K562 (cell line): ENCODE results near the gene TCF4. TPM values are rescaled to one million over a fixed set of nuclear protein-coding genes. Genes with fewer than 3 reads are reported as not detected.

Experiments used
- ATAC-seq: fragments of 200-7000 bp; cut with Tn5 transposase; 3 replicates; pipeline ENCODE4 v1.9.1; 2020; ENCODE audit warnings: moderate library complexity
- BruUV-seq: library from RNA; stranded (reverse); fragments of 400-500 nt; replicated peaks from 2 replicates; lab custom pipeline; 2021; lab: Mats Ljungman, UMichigan
- CTCF ChIA-PET: fragments of 300-600 bp; formaldehyde crosslinking; extraction: SDS; loops from one replicate; lab custom pipeline; 2021; ENCODE audit warnings: low intra/inter-chr PET ratio; lab: Yijun Ruan, JAX
- POLR2A ChIA-PET: fragments of 300-600, 350-650 bp; sonication (Branson Sonifier 250); formaldehyde crosslinking; extraction: SDS; loops from one replicate; lab custom pipeline; 2021; ENCODE audit warnings: antibody characterized with exemption, inconsistent platforms; lab: Yijun Ruan, JAX
- DNase-seq, 4 experiments: peaks; one replicate each; pipeline versions ENCODE4 v3.0.0 to v3.0.0-alpha.2; 2011 to 2018; ENCODE audit warnings: low spot score in 3 of 4, mixed read lengths in 3 of 4; ENCODE audit errors: extremely low read depth in 1 of 4
- FAIRE-seq: peaks from 2 replicates; lab custom pipeline; 2011; peaks lifted over from hg19 to GRCh38; lab: Jason Lieb, UNC
- H2AFZ ChIP-seq: 2 replicates; pipeline ENCODE4 v1.6.0; 2011; ENCODE audit warnings: low read depth, low read length, control low read depth, inconsistent platforms
- H3K27ac ChIP-seq: fragments of 200-600 bp; 3 replicates; pipeline ENCODE4 v1.8.0; 2011; ENCODE audit warnings: low read depth, mild to moderate bottlenecking, control low read depth, inconsistent platforms, low read length, moderate library complexity, mixed read lengths; ENCODE audit errors: extremely low read depth
- H3K27me3 ChIP-seq, 2 experiments: fragments of 300-600 bp in 1 of 2; 2 replicates in 1 of 2; 3 replicates in 1 of 2; pipeline versions ENCODE4 v1.6.0 to v1.8.0; 2011; ENCODE audit warnings: inconsistent platforms in 2 of 2, low read length in 2 of 2, mild to moderate bottlenecking in 1 of 2, mixed read lengths in 1 of 2, moderate library complexity in 1 of 2; ENCODE audit not compliant: control insufficient read depth in 2 of 2, insufficient read depth in 2 of 2
- H3K36me3 ChIP-seq: fragments of 300-600 bp; 3 replicates; pipeline ENCODE4 v1.8.0; 2011; ENCODE audit warnings: mild to moderate bottlenecking, low read length, inconsistent platforms; ENCODE audit not compliant: control insufficient read depth, insufficient read depth
- H3K4me1 ChIP-seq, 2 experiments: fragments of 200-600 bp in 1 of 2; replicated peaks in 1 of 2; 2 replicates in 1 of 2; 3 replicates in 1 of 2; pipeline versions ENCODE4 v1.5.1 to v1.8.0; 2011; ENCODE audit warnings: inconsistent platforms in 2 of 2, low read length in 2 of 2, mild to moderate bottlenecking in 1 of 2, mixed read lengths in 1 of 2, moderate library complexity in 1 of 2; ENCODE audit not compliant: control insufficient read depth in 2 of 2, insufficient read depth in 2 of 2
- H3K4me2 ChIP-seq: 2 replicates; pipeline ENCODE4 v1.6.1; 2011; ENCODE audit warnings: low read length, control low read depth, inconsistent platforms, mixed read lengths; ENCODE audit not compliant: insufficient read depth
- H3K4me3 ChIP-seq: fragments of 200-600 bp; sonication (generic), shearing (Covaris generic); 2 replicates; pipeline ENCODE4 v1.5.1; 2016; ENCODE audit warnings: control low read depth, inconsistent platforms
- H3K79me2 ChIP-seq: fragments of 200-600 bp; 3 replicates; pipeline ENCODE4 v1.8.0; 2011; ENCODE audit warnings: low read length, inconsistent platforms; ENCODE audit not compliant: control insufficient read depth, insufficient read depth
- H3K9ac ChIP-seq, 2 experiments: 2 replicates each; pipeline versions ENCODE4 v1.6.0 to v1.6.1; 2011; ENCODE audit warnings: low read depth in 2 of 2, low read length in 2 of 2, control low read depth in 1 of 2, inconsistent platforms in 1 of 2, mild to moderate bottlenecking in 1 of 2, mixed read lengths in 1 of 2; ENCODE audit not compliant: insufficient read depth in 1 of 2
- H3K9me1 ChIP-seq: one replicate; pipeline ENCODE4 v1.6.0; 2011; ENCODE audit warnings: inconsistent platforms, mild to moderate bottlenecking, low read length, moderate library complexity; ENCODE audit not compliant: control insufficient read depth, insufficient read depth
- H3K9me3 ChIP-seq: replicated peaks from 2 replicates; pipeline ENCODE4 v1.5.1; 2011; ENCODE audit warnings: low read depth, low read length, inconsistent platforms; ENCODE audit not compliant: control insufficient read depth, insufficient read depth
- H4K20me1 ChIP-seq: replicated peaks from 2 replicates; pipeline ENCODE4 v1.6.1; 2011; ENCODE audit warnings: low read length, inconsistent platforms, mixed read lengths; ENCODE audit not compliant: control insufficient read depth, insufficient read depth
- ARID1B ChIP-seq: fragments of 450-650 bp; IDR thresholded peaks from 2 replicates; pipeline ENCODE4 v1.6.1; 2016; ENCODE audit warnings: antibody characterized with exemption, mild to moderate bottlenecking, inconsistent platforms
- CTBP1 ChIP-seq: fragments of 450-650 bp; IDR thresholded peaks from 2 replicates; pipeline ENCODE4 v1.6.1; 2016; ENCODE audit warnings: borderline replicate concordance
- POLR3A ChIP-seq: IDR thresholded peaks from 2 replicates; pipeline ENCODE4 v1.6.1; 2011; ENCODE audit warnings: borderline replicate concordance, mild to moderate bottlenecking, moderate library complexity; ENCODE audit not compliant: insufficient read length, insufficient read depth; ENCODE audit errors: extremely low read depth
- TAL1 ChIP-seq: fragments of 450-650 bp; IDR thresholded peaks from 2 replicates; pipeline ENCODE4 v1.6.1; 2016; ENCODE audit warnings: mild to moderate bottlenecking
- TCF3 ChIP-seq: sonication (generic); formaldehyde crosslinking; IDR thresholded peaks from 2 replicates; pipeline ENCODE4 v1.4.0; 2020; ENCODE audit warnings: mild to moderate bottlenecking, missing genetic modification reagents
- ZNF282 ChIP-seq: sonication (generic); formaldehyde crosslinking; IDR thresholded peaks from 2 replicates; pipeline ENCODE4 v1.8.1; 2023; ENCODE audit warnings: missing genetic modification reagents
- ZNF354B ChIP-seq: fragments of 250-450 bp; sonication (Bioruptor Pico); IDR thresholded peaks from 2 replicates; pipeline ENCODE4 v1.4.0; 2020
- ZNF778 ChIP-seq: fragments of 450-650 bp; formaldehyde crosslinking; IDR thresholded peaks from 2 replicates; pipeline ENCODE4 v1.4.0; 2020; ENCODE audit warnings: mild to moderate bottlenecking, moderate library complexity
- WGBS: fragments of 100-300 bp; shearing (Covaris generic); methylation state at CpG from one replicate; pipeline ENCODE4 v1.1.6; 2016; ENCODE audit warnings: low coverage, mixed read lengths; ENCODE audit not compliant: insufficient coverage; ENCODE audit errors: missing lambda C conversion rate; 5-methylcytosine and 5-hydroxymethylcytosine counted together
- in situ Hi-C: fragments of 300-500 bp; cut with MboI; formaldehyde crosslinking; loops from 4 replicates; pipeline ENCODE4 v1.15.0; 2018; ENCODE audit warnings: inconsistent platforms, mixed read lengths
- intact Hi-C: fragments of 100-400 bp; cut with micrococcal nuclease; formaldehyde crosslinking; loops from 2 replicates; pipeline ENCODE4 v1.14.2; 2022
- polyA plus RNA-seq, 8 experiments: library from polyadenylated mRNA; depleted of rRNA in 4 of 8; stranded (reverse) in 5 of 8; unstranded in 3 of 8; fragments of >200 nt; fragmentation: Nextera tagmentation in 2 of 8; fragmentation: Illumina TruSeq in 1 of 8; extraction: Ambion mirVana in 2 of 8; extraction: Trizol in 1 of 8; gene quantifications; 2 replicates each; pipeline versions ENCODE4 v1.2.1 to v1.2.3, GENCODE V29; 2011 to 2014; ENCODE audit warnings: inconsistent platforms in 1 of 8, missing spikeins in 1 of 8
- total RNA-seq, 7 experiments: library from RNA; depleted of rRNA in 6 of 7; stranded (reverse); fragments of >200 nt in 6 of 7; fragmentation: Illumina TruSeq in 2 of 7; extraction: Trizol in 2 of 7; gene quantifications; 2 replicates each; pipeline versions ENCODE4 v1.2.1 to v1.2.3, GENCODE V29; 2011 to 2021; ENCODE audit warnings: low replicate concordance in 1 of 7
- TF ChIP-seq, protein P1 (sequence below), 2 experiments: IDR thresholded peaks in 1 of 2; conservative IDR thresholded peaks in 1 of 2; 2 replicates each; pipeline ENCODE4 v1.6.1; 2016; ENCODE audit warnings: low read depth in 2 of 2, mild to moderate bottlenecking in 1 of 2, missing compliant biosample characterization in 1 of 2, missing genetic modification characterization in 1 of 2, moderate library complexity in 1 of 2
- TF ChIP-seq, protein P2 (sequence below): sonication (generic); formaldehyde crosslinking; IDR thresholded peaks from 2 replicates; pipeline ENCODE4 v1.8.0; 2023; ENCODE audit warnings: mild to moderate bottlenecking, missing genetic modification reagents
- TF ChIP-seq, protein P3 (sequence below): sonication (generic); formaldehyde crosslinking; IDR thresholded peaks from 2 replicates; pipeline ENCODE4 v1.5.0; 2020; ENCODE audit warnings: missing genetic modification reagents
- TF ChIP-seq, protein P4 (sequence below), 2 experiments: fragments of 450-650 bp in 1 of 2; sonication (generic) in 1 of 2; formaldehyde crosslinking; conservative IDR thresholded peaks; 2 replicates each; pipeline versions ENCODE4 v1.4.0 to v1.8.1; 2020 to 2022; ENCODE audit warnings: mild to moderate bottlenecking in 1 of 2, missing genetic modification reagents in 1 of 2

TCF4 gene
- total and polyA plus RNA-seq, 9 of the 15 experiments (the other 6 are each of a cell fraction or from before 2014, with no cell fraction given): 4.8 to 24.7 (median 15.2) TPM

DNA sequence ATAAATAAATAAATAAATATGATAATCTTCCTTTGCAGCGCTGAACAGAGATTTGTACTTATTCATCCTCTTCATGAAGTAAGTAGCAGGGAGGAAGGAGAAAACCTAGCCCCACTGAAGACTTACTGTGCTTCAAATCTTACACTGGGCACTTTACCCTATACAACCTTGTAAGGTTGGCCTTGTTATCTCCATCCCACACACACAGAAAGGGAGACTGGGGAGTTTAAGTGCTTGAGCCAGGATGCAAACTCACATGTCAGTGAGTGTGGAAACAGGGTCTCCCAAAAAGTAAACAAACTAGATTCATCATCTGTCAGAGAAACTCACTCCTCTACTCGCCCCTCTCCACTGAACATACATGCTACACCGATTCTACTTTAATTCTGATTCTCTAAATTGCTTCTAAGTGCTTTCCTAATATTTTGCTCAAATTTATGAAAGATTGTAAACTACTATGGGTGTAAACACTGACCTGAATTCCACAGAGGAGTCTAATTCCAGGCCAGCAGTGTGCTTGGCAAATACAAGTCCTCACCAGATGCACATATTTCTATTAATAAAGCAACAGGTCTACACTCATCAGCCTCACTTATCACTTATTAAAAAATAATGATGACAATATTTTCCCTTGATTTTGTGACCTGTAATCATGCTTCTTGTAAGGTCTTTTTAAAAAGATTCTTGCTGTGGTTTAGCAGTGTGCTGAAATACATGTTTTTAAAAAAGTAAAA, 155.5 kb downstream of the TCF4 start:
- 47% methylated on average over 3 of the region's 3 CpGs for WGBS
- no peak overlapping the region for H3K27ac ChIP-seq
- DNase-seq (peak in 2 of 4 experiments; percentile 28 to 35), FAIRE-seq (peak; percentile 73), ATAC-seq (peak; percentile 63)
- H3K4me1 ChIP-seq: peaks cover 0 to 12% of the 10 kb centered on the region in 2 experiments; a peak in 2 of 5 replicates
- no peaks in the 10 kb centered on the region for H3K9me3 ChIP-seq
- no peaks in the 10 kb centered on the region for H3K27me3 ChIP-seq
- ChIA-PET POLR2A (no interaction called here), CTCF (no interaction called here)
- H3K9ac ChIP-seq: no peak overlapping the region
- in situ Hi-C loops: no loop called here
- H2AFZ ChIP-seq: no peak overlapping the region
- no peaks in the 10 kb centered on the region for H3K9me1 ChIP-seq
- H4K20me1 ChIP-seq: no peaks in the 10 kb centered on the region
- intact Hi-C loops: no loop called here
- no peak overlapping the region; the same call in 1 of the 2 replicates for H3K4me2 ChIP-seq
- no TSS peak for BruUV-seq
- no peaks in the 10 kb centered on the region for H3K79me2 ChIP-seq
- H3K4me3 ChIP-seq: no peak overlapping the region
- H3K36me3 ChIP-seq: no peaks in the 10 kb centered on the region
- no peak for TF ChIP-seq ZNF282 (CRISPR knock-in tag)
- peak; percentile 35; the same call in 1 of the 2 replicates for TF ChIP-seq TCF3 (CRISPR knock-in tag)
- TF ChIP-seq, protein P1, sequence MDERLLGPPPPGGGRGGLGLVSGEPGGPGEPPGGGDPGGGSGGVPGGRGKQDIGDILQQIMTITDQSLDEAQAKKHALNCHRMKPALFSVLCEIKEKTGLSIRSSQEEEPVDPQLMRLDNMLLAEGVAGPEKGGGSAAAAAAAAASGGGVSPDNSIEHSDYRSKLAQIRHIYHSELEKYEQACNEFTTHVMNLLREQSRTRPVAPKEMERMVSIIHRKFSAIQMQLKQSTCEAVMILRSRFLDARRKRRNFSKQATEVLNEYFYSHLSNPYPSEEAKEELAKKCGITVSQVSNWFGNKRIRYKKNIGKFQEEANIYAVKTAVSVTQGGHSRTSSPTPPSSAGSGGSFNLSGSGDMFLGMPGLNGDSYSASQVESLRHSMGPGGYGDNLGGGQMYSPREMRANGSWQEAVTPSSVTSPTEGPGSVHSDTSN (CRISPR knock-in tag; IDR thresholded peaks at IDR 0.05; ENCODE audit: low read depth): no peak
- TF ChIP-seq, protein P1 (tag; conservative IDR thresholded peaks at IDR 0.05; ENCODE audit: low read depth): no peak
- peak; percentile 50; the same call in 1 of the 2 replicates for TF ChIP-seq ARID1B
- no peak for TF ChIP-seq ZNF778 (CRISPR knock-in tag)
- TF ChIP-seq, protein P2, sequence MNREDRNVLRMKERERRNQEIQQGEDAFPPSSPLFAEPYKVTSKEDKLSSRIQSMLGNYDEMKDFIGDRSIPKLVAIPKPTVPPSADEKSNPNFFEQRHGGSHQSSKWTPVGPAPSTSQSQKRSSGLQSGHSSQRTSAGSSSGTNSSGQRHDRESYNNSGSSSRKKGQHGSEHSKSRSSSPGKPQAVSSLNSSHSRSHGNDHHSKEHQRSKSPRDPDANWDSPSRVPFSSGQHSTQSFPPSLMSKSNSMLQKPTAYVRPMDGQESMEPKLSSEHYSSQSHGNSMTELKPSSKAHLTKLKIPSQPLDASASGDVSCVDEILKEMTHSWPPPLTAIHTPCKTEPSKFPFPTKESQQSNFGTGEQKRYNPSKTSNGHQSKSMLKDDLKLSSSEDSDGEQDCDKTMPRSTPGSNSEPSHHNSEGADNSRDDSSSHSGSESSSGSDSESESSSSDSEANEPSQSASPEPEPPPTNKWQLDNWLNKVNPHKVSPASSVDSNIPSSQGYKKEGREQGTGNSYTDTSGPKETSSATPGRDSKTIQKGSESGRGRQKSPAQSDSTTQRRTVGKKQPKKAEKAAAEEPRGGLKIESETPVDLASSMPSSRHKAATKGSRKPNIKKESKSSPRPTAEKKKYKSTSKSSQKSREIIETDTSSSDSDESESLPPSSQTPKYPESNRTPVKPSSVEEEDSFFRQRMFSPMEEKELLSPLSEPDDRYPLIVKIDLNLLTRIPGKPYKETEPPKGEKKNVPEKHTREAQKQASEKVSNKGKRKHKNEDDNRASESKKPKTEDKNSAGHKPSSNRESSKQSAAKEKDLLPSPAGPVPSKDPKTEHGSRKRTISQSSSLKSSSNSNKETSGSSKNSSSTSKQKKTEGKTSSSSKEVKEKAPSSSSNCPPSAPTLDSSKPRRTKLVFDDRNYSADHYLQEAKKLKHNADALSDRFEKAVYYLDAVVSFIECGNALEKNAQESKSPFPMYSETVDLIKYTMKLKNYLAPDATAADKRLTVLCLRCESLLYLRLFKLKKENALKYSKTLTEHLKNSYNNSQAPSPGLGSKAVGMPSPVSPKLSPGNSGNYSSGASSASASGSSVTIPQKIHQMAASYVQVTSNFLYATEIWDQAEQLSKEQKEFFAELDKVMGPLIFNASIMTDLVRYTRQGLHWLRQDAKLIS (CRISPR knock-in tag): no peak
- TF ChIP-seq TAL1: peak; percentile 34; the same call in 1 of the 2 replicates
- 0 out of 2 replicates have a peak, but pooled peaks have one; percentile 17 for TF ChIP-seq CTBP1
- no peak for TF ChIP-seq ZNF354B
- TF ChIP-seq, protein P3, sequence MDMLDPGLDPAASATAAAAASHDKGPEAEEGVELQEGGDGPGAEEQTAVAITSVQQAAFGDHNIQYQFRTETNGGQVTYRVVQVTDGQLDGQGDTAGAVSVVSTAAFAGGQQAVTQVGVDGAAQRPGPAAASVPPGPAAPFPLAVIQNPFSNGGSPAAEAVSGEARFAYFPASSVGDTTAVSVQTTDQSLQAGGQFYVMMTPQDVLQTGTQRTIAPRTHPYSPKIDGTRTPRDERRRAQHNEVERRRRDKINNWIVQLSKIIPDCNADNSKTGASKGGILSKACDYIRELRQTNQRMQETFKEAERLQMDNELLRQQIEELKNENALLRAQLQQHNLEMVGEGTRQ (CRISPR knock-in tag): no peak
- TF ChIP-seq, protein P4, sequence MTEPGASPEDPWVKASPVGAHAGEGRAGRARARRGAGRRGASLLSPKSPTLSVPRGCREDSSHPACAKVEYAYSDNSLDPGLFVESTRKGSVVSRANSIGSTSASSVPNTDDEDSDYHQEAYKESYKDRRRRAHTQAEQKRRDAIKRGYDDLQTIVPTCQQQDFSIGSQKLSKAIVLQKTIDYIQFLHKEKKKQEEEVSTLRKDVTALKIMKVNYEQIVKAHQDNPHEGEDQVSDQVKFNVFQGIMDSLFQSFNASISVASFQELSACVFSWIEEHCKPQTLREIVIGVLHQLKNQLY (CRISPR knock-in tag; conservative IDR thresholded peaks at IDR 0.05): no peak
- TF ChIP-seq POLR3A: no peak
